HG03520 (cell line): ENCODE measurements around the gene EVI5.
"Not testable (repeated sequence)": the region's sequence is repeated elsewhere in the genome, so short reads cannot be mapped to it uniquely, and the experiment has no call there.

ENCODE experiments used
- ATAC-seq: cut with Tn5 transposase; IDR thresholded peaks from one replicate; pipeline ENCODE4 v1.9.1; 2021; ENCODE audit warnings: mild to moderate bottlenecking, moderate library complexity; ENCODE audit not compliant: unreplicated experiment

The EVI5 gene

GRCh38 chr1:92527670-92528069 lies 257.2 kb downstream of the EVI5 start:
- no peak for ATAC-seq

- not testable (repeated sequence) for ATAC-seq
Measured at GRCh38 chr1:92524944-92525590, 259.8 kb downstream of the EVI5 start.

GRCh38 chr1:92519043-92519442 lies 265.9 kb downstream of the EVI5 start:
- ATAC-seq, result no peak

- ATAC-seq, result no peak
Measured at GRCh38 chr1:92516574-92516973, 268.3 kb downstream of the EVI5 start.

- no peak for ATAC-seq
Measured at GRCh38 chr1:92515796-92516201, 269.1 kb downstream of the EVI5 start.

GRCh38 chr1:92511541-92511940 lies 273.4 kb downstream of the EVI5 start:
- ATAC-seq, result no peak

GRCh38 chr1:92509619-92510018 lies 275.3 kb downstream of the EVI5 start:
- ATAC-seq, result no peak

GRCh38 chr1:92505015-92505692 lies 279.8 kb downstream of the EVI5 start:
- ATAC-seq, result no peak

- ATAC-seq, result no peak
Measured at GRCh38 chr1:92504291-92505014, 280.5 kb downstream of the EVI5 start.

GRCh38 chr1:92503926-92504285 lies 281.0 kb downstream of the EVI5 start:
- ATAC-seq, result no peak

- no peak for ATAC-seq
Measured at GRCh38 chr1:92503043-92503925, 281.6 kb downstream of the EVI5 start.

GRCh38 chr1:92502247-92502646 lies 282.7 kb downstream of the EVI5 start:
- ATAC-seq, result peak; percentile 70

- no peak for ATAC-seq
Measured at GRCh38 chr1:92500552-92500951, 284.4 kb downstream of the EVI5 start.

- no peak for ATAC-seq
Measured at GRCh38 chr1:92495392-92496063, 289.4 kb downstream of the EVI5 start.

GRCh38 chr1:92494485-92495141 lies 290.3 kb downstream of the EVI5 start:
- no peak for ATAC-seq

GRCh38 chr1:92493139-92493538 lies 291.8 kb downstream of the EVI5 start:
- ATAC-seq, result no peak

GRCh38 chr1:92488832-92489231 lies 296.1 kb downstream of the EVI5 start:
- ATAC-seq, result no peak

GRCh38 chr1:92488416-92488815 lies 296.5 kb downstream of the EVI5 start:
- no peak for ATAC-seq

GRCh38 chr1:92487078-92487605 lies 297.8 kb downstream of the EVI5 start:
- no peak for ATAC-seq
